HCT116 (cell line): ENCODE measurements around the gene DCTN2. TPM values are rescaled to one million over a fixed set of nuclear protein-coding genes. Genes with fewer than 3 reads are reported as not detected.

Source experiments
- ATAC-seq: fragments of 200-7000 bp; cut with Tn5 transposase; 2 replicates; pipeline ENCODE4 v1.9.1; 2020; ENCODE audit warnings: mild to moderate bottlenecking, moderate library complexity
- BruUV-seq: library from RNA; stranded (reverse); fragments of 400-500 nt; replicated peaks from 2 replicates; lab custom pipeline; 2021; lab: Mats Ljungman, UMichigan
- CTCF ChIA-PET: fragments of 300-600 bp; sonication (Branson Sonifier 250); formaldehyde crosslinking; loops from one replicate; lab custom pipeline; 2021; ENCODE audit warnings: antibody characterized with exemption; lab: Charles Lee
- POLR2A ChIA-PET: fragments of 300-600, 350-600 bp; sonication (Branson Sonifier 250); formaldehyde crosslinking; loops from one replicate; lab custom pipeline; 2021; ENCODE audit warnings: antibody characterized with exemption; lab: Charles Lee
- RAD21 ChIA-PET, 2 experiments: fragments of 300-600 bp; sonication (Branson Sonifier 250); formaldehyde crosslinking; loops; one replicate each; lab custom pipeline; 2023; ENCODE audit warnings: low total read pairs in 2 of 2; ENCODE audit not compliant: uncharacterized antibody in 2 of 2, unreplicated experiment in 2 of 2, low non-redundant PET in 1 of 2; lab: Charles Lee
- DNase-seq: peaks from one replicate; pipeline ENCODE4 v3.0.0-alpha.2; 2010; ENCODE audit warnings: low read depth, low spot score
- H2AFZ ChIP-seq: fragments of 200-600 bp; shearing (Covaris generic), sonication (generic); 2 replicates; pipeline ENCODE4 v1.6.1; 2017; ENCODE audit warnings: low read depth, mixed run types, mixed read lengths, antibody characterized with exemption, low read length; ENCODE audit not compliant: poor library complexity, severe bottlenecking
- H3K27ac ChIP-seq: 2 replicates; pipeline ENCODE4 v1.5.1; 2012; ENCODE audit warnings: low read depth, low read length
- H3K27me3 ChIP-seq: fragments of 200-600 bp; sonication (generic); 2 replicates; pipeline ENCODE4 v1.6.1; 2016; ENCODE audit warnings: mixed run types, low read length, mixed read lengths; ENCODE audit not compliant: insufficient read depth
- H3K36me3 ChIP-seq, 2 experiments: fragments of 200-500 bp in 1 of 2; fragments of 200-600 bp in 1 of 2; sonication (Bioruptor generic) in 1 of 2; sonication (generic) in 1 of 2; 2 replicates each; pipeline versions ENCODE4 v1.5.1 to v1.6.1; 2014 to 2016; ENCODE audit warnings: low read length in 2 of 2, inconsistent platforms in 1 of 2, mixed read lengths in 1 of 2, mixed run types in 1 of 2; ENCODE audit not compliant: insufficient read depth in 2 of 2, control insufficient read depth in 1 of 2
- H3K4me1 ChIP-seq, 2 experiments: fragments of 200-600 bp in 1 of 2; sonication (generic) in 1 of 2; 2 replicates each; pipeline versions ENCODE4 v1.5.1 to v1.6.1; 2012 to 2017; ENCODE audit warnings: low read length in 2 of 2, inconsistent platforms in 1 of 2, mild to moderate bottlenecking in 1 of 2, mixed read lengths in 1 of 2, mixed run types in 1 of 2, moderate library complexity in 1 of 2; ENCODE audit not compliant: insufficient read depth in 2 of 2, control insufficient read depth in 1 of 2
- H3K4me2 ChIP-seq: fragments of 200-600 bp; sonication (generic); 2 replicates; pipeline ENCODE4 v1.6.1; 2017; ENCODE audit warnings: mixed run types, low read length, mixed read lengths
- H3K4me3 ChIP-seq, 2 experiments: fragments of 200-600 bp in 1 of 2; sonication (generic) in 1 of 2; replicated peaks in 1 of 2; 2 replicates each; pipeline ENCODE4 v1.5.1; 2011 to 2016; ENCODE audit warnings: low read length in 2 of 2, control low read depth in 1 of 2, low read depth in 1 of 2, mild to moderate bottlenecking in 1 of 2, mixed read lengths in 1 of 2, mixed run types in 1 of 2
- H3K79me2 ChIP-seq: fragments of 200-600 bp; sonication (generic); 2 replicates; pipeline ENCODE4 v1.6.1; 2017; ENCODE audit warnings: mild to moderate bottlenecking, mixed run types, low read length, moderate library complexity, mixed read lengths; ENCODE audit not compliant: insufficient read depth
- H3K9ac ChIP-seq: fragments of 200-600 bp; sonication (generic); 2 replicates; pipeline ENCODE4 v1.6.1; 2016; ENCODE audit warnings: low read length, mixed read lengths
- H3K9me2 ChIP-seq: fragments of 200-600 bp; sonication (generic), shearing (Covaris generic); 2 replicates; pipeline ENCODE4 v1.6.1; 2017; ENCODE audit warnings: mixed run types, mild to moderate bottlenecking, moderate library complexity; ENCODE audit not compliant: insufficient read depth
- H3K9me3 ChIP-seq, 2 experiments: fragments of 200-500 bp in 1 of 2; fragments of 200-600 bp in 1 of 2; sonication (Bioruptor generic) in 1 of 2; sonication (generic) in 1 of 2; 2 replicates each; pipeline ENCODE4 v1.6.1; 2014 to 2017; ENCODE audit warnings: low read length in 2 of 2, mixed read lengths in 2 of 2, inconsistent platforms in 1 of 2, low read depth in 1 of 2, mild to moderate bottlenecking in 1 of 2, mixed run types in 1 of 2, moderate library complexity in 1 of 2; ENCODE audit not compliant: control insufficient read depth in 1 of 2, insufficient read depth in 1 of 2
- H4K20me1 ChIP-seq: fragments of 200-600 bp; sonication (generic), shearing (Covaris generic); 2 replicates; pipeline ENCODE4 v1.6.1; 2017; ENCODE audit warnings: mixed run types, mild to moderate bottlenecking, moderate library complexity; ENCODE audit not compliant: insufficient read depth
- ELF1 ChIP-seq: IDR thresholded peaks from 2 replicates; pipeline ENCODE4 v1.6.1; 2012; ENCODE audit warnings: low read depth, borderline replicate concordance
- EZH2phosphoT487 ChIP-seq: fragments of 200-600 bp; IDR thresholded peaks from 2 replicates; pipeline ENCODE4 v1.6.1; 2018; ENCODE audit warnings: antibody characterized with exemption, borderline replicate concordance
- JUND ChIP-seq: IDR thresholded peaks from 2 replicates; pipeline ENCODE4 v1.6.1; 2012
- POLR2A ChIP-seq: IDR thresholded peaks from 2 replicates; pipeline ENCODE4 v1.7.0; 2011; ENCODE audit warnings: borderline replicate concordance; ENCODE audit not compliant: insufficient read depth, insufficient read length; ENCODE audit errors: extremely low read depth
- POLR2AphosphoS5 ChIP-seq: IDR thresholded peaks from 2 replicates; pipeline ENCODE4 v1.6.1; 2011; ENCODE audit warnings: mild to moderate bottlenecking, low read depth, low read length, moderate library complexity
- RAD21 ChIP-seq: IDR thresholded peaks from 2 replicates; pipeline ENCODE4 v1.6.1; 2012; ENCODE audit warnings: low read depth, mild to moderate bottlenecking
- SIN3A ChIP-seq: IDR thresholded peaks from 2 replicates; pipeline ENCODE4 v1.6.1; 2012; ENCODE audit warnings: low read depth
- SRF ChIP-seq: IDR thresholded peaks from 2 replicates; pipeline ENCODE4 v1.6.1; 2012; ENCODE audit warnings: low read depth
- ZNF274 ChIP-seq: fragments of 200-500 bp; sonication (Bioruptor generic); IDR thresholded peaks from 2 replicates; pipeline ENCODE4 v1.6.1; 2014; ENCODE audit warnings: mild to moderate bottlenecking, low read depth, low read length, inconsistent platforms
- intact Hi-C: fragments of 100-400 bp; cut with micrococcal nuclease; formaldehyde crosslinking; loops from 2 replicates; pipeline ENCODE4 v1.10.0; 2022
- total RNA-seq: library from RNA; stranded (reverse); gene quantifications from one replicate; pipeline ENCODE4 v1.2.1, GENCODE V29; 2021; ENCODE audit not compliant: unreplicated experiment
- TF ChIP-seq, protein P1 (sequence below): IDR thresholded peaks from 2 replicates; pipeline ENCODE4 v1.6.1; 2012
- TF ChIP-seq, protein P2 (sequence below), 3 experiments: fragments of 200-600 bp in 1 of 3; sonication (generic) in 1 of 3; IDR thresholded peaks in 2 of 3; conservative IDR thresholded peaks in 1 of 3; 2 replicates each; pipeline ENCODE4 v1.5.1; 2012 to 2017; ENCODE audit warnings: low read depth in 2 of 3, low read length in 2 of 3, antibody characterized with exemption in 1 of 3, borderline replicate concordance in 1 of 3, control low read depth in 1 of 3, mild to moderate bottlenecking in 1 of 3, mixed read lengths in 1 of 3, mixed run types in 1 of 3, moderate library complexity in 1 of 3; ENCODE audit not compliant: insufficient read depth in 1 of 3
- TF ChIP-seq, protein P3 (sequence below): IDR thresholded peaks from 2 replicates; pipeline ENCODE4 v1.6.1; 2011; ENCODE audit warnings: mild to moderate bottlenecking, low read length, moderate library complexity; ENCODE audit not compliant: insufficient replicate concordance; ENCODE audit errors: extremely low read depth

DCTN2 gene
- total RNA-seq, 1 experiment from 2014 or later = 95.9 TPM

DNA sequence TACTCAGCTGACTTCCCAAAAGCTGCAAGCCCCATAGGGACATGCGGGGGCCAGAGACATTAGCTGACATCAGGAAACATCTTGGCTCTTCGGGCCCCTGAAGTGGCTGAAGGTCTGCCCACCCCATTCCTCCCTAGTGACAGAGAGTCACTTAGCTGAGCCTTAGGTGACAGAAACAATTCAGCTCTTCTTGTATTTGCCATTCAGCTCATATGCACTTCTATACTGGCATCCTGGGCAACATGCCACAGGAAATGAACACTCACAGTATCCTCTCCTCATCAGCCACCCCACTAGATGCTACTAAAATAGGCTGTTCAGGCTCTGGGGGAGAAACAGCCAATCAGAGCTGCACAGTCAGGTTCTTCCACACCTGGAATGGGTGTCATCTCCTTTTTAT is 3.4 kb downstream of the DCTN2 start:
- Histone ChIP-seq H3K27me3 (no peaks in the 10 kb centered on the region), H3K4me3 (no peak overlapping the region), H3K4me1 (peaks cover 6 to 13% of the 10 kb centered on the region in 2 experiments), H3K4me2 (no peak overlapping the region), H3K9me3 (no peaks in the 10 kb centered on the region), H4K20me1 (no peaks in the 10 kb centered on the region), H3K79me2 (peaks cover 24% of the 10 kb centered on the region), H3K9me2 (no peaks in the 10 kb centered on the region), H3K9ac (no peak overlapping the region), H3K27ac (no peak overlapping the region), H2AFZ (no peak overlapping the region), H3K36me3 (peaks cover 4% of the 10 kb centered on the region in 2 experiments; a peak in 2 of 4 replicates)
- ATAC-seq (no peak), DNase-seq (no peak)
- POLR2A ChIA-PET = interaction anchor here (1.4 kb wide), 1 partner anchor 22 kb away, joined by 3 read pairs; no protein-coding TSS in a partner anchor
- intact Hi-C loops = no loop called here
- TF ChIP-seq SIN3A = no peak
- no peak for TF ChIP-seq POLR2A
- TF ChIP-seq, protein P1, sequence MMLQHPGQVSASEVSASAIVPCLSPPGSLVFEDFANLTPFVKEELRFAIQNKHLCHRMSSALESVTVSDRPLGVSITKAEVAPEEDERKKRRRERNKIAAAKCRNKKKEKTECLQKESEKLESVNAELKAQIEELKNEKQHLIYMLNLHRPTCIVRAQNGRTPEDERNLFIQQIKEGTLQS = no peak
- TF ChIP-seq, protein P2, sequence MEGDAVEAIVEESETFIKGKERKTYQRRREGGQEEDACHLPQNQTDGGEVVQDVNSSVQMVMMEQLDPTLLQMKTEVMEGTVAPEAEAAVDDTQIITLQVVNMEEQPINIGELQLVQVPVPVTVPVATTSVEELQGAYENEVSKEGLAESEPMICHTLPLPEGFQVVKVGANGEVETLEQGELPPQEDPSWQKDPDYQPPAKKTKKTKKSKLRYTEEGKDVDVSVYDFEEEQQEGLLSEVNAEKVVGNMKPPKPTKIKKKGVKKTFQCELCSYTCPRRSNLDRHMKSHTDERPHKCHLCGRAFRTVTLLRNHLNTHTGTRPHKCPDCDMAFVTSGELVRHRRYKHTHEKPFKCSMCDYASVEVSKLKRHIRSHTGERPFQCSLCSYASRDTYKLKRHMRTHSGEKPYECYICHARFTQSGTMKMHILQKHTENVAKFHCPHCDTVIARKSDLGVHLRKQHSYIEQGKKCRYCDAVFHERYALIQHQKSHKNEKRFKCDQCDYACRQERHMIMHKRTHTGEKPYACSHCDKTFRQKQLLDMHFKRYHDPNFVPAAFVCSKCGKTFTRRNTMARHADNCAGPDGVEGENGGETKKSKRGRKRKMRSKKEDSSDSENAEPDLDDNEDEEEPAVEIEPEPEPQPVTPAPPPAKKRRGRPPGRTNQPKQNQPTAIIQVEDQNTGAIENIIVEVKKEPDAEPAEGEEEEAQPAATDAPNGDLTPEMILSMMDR (IDR thresholded peaks at IDR 0.05 in 2 of 3, conservative IDR thresholded peaks at IDR 0.05 in 1 of 3; ENCODE audit: borderline replicate concordance in 1 of 3, insufficient read depth in 1 of 3, low read depth in 2 of 3, low read length in 2 of 3) = no peak
- TF ChIP-seq ELF1 = no peak
- TF ChIP-seq EZH2phosphoT487 = no peak
- TF ChIP-seq, protein P3, sequence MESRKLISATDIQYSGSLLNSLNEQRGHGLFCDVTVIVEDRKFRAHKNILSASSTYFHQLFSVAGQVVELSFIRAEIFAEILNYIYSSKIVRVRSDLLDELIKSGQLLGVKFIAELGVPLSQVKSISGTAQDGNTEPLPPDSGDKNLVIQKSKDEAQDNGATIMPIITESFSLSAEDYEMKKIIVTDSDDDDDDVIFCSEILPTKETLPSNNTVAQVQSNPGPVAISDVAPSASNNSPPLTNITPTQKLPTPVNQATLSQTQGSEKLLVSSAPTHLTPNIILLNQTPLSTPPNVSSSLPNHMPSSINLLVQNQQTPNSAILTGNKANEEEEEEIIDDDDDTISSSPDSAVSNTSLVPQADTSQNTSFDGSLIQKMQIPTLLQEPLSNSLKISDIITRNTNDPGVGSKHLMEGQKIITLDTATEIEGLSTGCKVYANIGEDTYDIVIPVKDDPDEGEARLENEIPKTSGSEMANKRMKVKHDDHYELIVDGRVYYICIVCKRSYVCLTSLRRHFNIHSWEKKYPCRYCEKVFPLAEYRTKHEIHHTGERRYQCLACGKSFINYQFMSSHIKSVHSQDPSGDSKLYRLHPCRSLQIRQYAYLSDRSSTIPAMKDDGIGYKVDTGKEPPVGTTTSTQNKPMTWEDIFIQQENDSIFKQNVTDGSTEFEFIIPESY = no peak
- TF ChIP-seq RAD21 = no peak
- no peak for TF ChIP-seq ZNF274
- TF ChIP-seq SRF = no peak
- TF ChIP-seq JUND = no peak
- TF ChIP-seq POLR2AphosphoS5 = no peak
- CTCF ChIA-PET = no interaction called here
- RAD21 ChIA-PET = no interaction called here
- no TSS peak for BruUV-seq
